ENCODE data around the gene ELOVL6. TPM values are rescaled to one million over a fixed set of nuclear protein-coding genes. Genes with fewer than 3 reads are reported as not detected.

Gene ELOVL6
- polyA plus RNA-seq, 1 donor from 2014 or later = 21.3 TPM

DNA sequence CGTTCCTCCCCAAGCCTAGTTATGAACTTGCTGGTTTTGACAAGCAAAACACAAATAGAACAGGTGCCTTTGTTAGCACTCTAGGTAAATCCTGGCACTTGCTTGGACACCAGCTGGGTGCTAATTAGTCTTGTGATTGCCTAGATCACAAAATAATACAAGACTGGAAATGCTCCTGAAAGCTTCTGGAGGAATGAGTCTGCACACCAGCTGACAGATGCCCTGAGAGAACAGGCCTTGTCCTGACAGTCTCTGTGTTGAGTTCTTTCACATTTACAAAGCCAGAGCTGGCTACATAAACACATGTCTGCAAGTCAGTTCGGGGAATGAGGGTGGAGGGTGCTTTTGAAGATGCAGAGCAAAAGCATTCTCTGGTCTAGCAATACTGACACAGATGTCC, 93.8 kb downstream of the ELOVL6 start:
- no peaks in the 10 kb centered on the region for H3F3A ChIP-seq (ENCODE audit: insufficient read depth, low read length, poor library complexity, severe bottlenecking)
- H3K9ac ChIP-seq (ENCODE audit: low read length) = no peak overlapping the region

DNA sequence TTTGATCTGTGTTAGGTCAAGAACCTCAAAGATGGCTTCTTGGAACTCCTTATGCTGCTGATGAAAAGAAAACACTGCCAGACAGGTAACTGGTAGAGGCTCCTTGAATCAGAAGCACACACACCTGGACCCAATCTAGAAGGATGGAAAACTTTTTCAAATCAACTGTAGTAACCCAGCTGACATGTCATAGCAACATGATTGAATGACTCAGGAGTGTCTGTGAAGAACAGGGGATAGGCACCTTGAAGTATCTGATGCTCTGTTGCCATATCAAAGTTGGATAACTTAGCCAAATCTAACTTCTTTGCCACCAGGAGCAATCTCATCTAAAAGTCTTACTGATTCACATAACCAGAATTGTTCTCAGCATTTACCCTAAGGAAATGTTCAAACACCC, 98.8 kb downstream of the ELOVL6 start:
- Histone ChIP-seq H3K9me3 (ENCODE audit: low read length) (no peaks in the 10 kb centered on the region), H4K20me1 (ENCODE audit: insufficient read depth) (no peaks in the 10 kb centered on the region), H3K4me2 (ENCODE audit: low read length) (no peak overlapping the region), H3K79me2 (replicated peaks; ENCODE audit: insufficient read depth, low read length) (peaks cover 12% of the 10 kb centered on the region), H3K9me2 (ENCODE audit: insufficient read depth, low read length) (no peaks in the 10 kb centered on the region), H3K4me3 (ENCODE audit: low read length) (no peak overlapping the region), H3K27ac (ENCODE audit: low read length) (no peak overlapping the region), H3F3A (ENCODE audit: insufficient read depth, low read length, poor library complexity, severe bottlenecking) (no peaks in the 10 kb centered on the region), H2AFZ (ENCODE audit: low read depth, low read length) (no peak overlapping the region), H3K27me3 (ENCODE audit: insufficient read depth, low read depth, low read length) (no peaks in the 10 kb centered on the region), H3K36me3 (ENCODE audit: insufficient read depth, low read length) (no peaks in the 10 kb centered on the region), H3K9ac (ENCODE audit: low read length) (no peak overlapping the region)
- TF ChIP-seq MXI1 (conservative IDR thresholded peaks at IDR 0.05; ENCODE audit: poor library complexity, severe bottlenecking) (no peak), SMC3 (conservative IDR thresholded peaks at IDR 0.05; ENCODE audit: poor library complexity) (no peak), EZH2 (IDR thresholded peaks at IDR 0.05; ENCODE audit: borderline replicate concordance, insufficient read depth, low read length, poor library complexity, severe bottlenecking) (no peak), EP300 (conservative IDR thresholded peaks at IDR 0.05; ENCODE audit: poor library complexity, severe bottlenecking) (no peak), TAF1 (IDR thresholded peaks at IDR 0.05; ENCODE audit: low read depth) (no peak), RAD21 (conservative IDR thresholded peaks at IDR 0.05) (no peak), POLR2AphosphoS5 (IDR thresholded peaks at IDR 0.05) (no peak)
- TF ChIP-seq, protein P1, sequence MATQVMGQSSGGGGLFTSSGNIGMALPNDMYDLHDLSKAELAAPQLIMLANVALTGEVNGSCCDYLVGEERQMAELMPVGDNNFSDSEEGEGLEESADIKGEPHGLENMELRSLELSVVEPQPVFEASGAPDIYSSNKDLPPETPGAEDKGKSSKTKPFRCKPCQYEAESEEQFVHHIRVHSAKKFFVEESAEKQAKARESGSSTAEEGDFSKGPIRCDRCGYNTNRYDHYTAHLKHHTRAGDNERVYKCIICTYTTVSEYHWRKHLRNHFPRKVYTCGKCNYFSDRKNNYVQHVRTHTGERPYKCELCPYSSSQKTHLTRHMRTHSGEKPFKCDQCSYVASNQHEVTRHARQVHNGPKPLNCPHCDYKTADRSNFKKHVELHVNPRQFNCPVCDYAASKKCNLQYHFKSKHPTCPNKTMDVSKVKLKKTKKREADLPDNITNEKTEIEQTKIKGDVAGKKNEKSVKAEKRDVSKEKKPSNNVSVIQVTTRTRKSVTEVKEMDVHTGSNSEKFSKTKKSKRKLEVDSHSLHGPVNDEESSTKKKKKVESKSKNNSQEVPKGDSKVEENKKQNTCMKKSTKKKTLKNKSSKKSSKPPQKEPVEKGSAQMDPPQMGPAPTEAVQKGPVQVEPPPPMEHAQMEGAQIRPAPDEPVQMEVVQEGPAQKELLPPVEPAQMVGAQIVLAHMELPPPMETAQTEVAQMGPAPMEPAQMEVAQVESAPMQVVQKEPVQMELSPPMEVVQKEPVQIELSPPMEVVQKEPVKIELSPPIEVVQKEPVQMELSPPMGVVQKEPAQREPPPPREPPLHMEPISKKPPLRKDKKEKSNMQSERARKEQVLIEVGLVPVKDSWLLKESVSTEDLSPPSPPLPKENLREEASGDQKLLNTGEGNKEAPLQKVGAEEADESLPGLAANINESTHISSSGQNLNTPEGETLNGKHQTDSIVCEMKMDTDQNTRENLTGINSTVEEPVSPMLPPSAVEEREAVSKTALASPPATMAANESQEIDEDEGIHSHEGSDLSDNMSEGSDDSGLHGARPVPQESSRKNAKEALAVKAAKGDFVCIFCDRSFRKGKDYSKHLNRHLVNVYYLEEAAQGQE (IDR thresholded peaks at IDR 0.05; ENCODE audit: borderline replicate concordance) = no peak
- TF ChIP-seq, protein P2, sequence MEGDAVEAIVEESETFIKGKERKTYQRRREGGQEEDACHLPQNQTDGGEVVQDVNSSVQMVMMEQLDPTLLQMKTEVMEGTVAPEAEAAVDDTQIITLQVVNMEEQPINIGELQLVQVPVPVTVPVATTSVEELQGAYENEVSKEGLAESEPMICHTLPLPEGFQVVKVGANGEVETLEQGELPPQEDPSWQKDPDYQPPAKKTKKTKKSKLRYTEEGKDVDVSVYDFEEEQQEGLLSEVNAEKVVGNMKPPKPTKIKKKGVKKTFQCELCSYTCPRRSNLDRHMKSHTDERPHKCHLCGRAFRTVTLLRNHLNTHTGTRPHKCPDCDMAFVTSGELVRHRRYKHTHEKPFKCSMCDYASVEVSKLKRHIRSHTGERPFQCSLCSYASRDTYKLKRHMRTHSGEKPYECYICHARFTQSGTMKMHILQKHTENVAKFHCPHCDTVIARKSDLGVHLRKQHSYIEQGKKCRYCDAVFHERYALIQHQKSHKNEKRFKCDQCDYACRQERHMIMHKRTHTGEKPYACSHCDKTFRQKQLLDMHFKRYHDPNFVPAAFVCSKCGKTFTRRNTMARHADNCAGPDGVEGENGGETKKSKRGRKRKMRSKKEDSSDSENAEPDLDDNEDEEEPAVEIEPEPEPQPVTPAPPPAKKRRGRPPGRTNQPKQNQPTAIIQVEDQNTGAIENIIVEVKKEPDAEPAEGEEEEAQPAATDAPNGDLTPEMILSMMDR (IDR thresholded peaks at IDR 0.05; ENCODE audit: poor library complexity, severe bottlenecking) = no peak

More for the DNA sequence above, 93.8 kb downstream of the ELOVL6 start:
- Histone ChIP-seq H2AFZ (ENCODE audit: low read depth, low read length) (no peak overlapping the region), H3K4me2 (ENCODE audit: low read length) (no peak overlapping the region), H3K27me3 (ENCODE audit: insufficient read depth, low read depth, low read length) (no peaks in the 10 kb centered on the region), H3K4me3 (ENCODE audit: low read length) (no peak overlapping the region), H4K20me1 (ENCODE audit: insufficient read depth) (no peaks in the 10 kb centered on the region), H3K36me3 (ENCODE audit: insufficient read depth, low read length) (peaks cover 4% of the 10 kb centered on the region), H3K9me2 (ENCODE audit: insufficient read depth, low read length) (no peaks in the 10 kb centered on the region), H3K9me3 (ENCODE audit: low read length) (no peaks in the 10 kb centered on the region), H3K27ac (ENCODE audit: low read length) (no peak overlapping the region), H3K79me2 (replicated peaks; ENCODE audit: insufficient read depth, low read length) (peaks cover 21% of the 10 kb centered on the region)
- TF ChIP-seq RAD21 (conservative IDR thresholded peaks at IDR 0.05) (no peak), EZH2 (IDR thresholded peaks at IDR 0.05; ENCODE audit: borderline replicate concordance, insufficient read depth, low read length, poor library complexity, severe bottlenecking) (no peak), POLR2AphosphoS5 (IDR thresholded peaks at IDR 0.05) (no peak), SMC3 (conservative IDR thresholded peaks at IDR 0.05; ENCODE audit: poor library complexity) (no peak), MXI1 (conservative IDR thresholded peaks at IDR 0.05; ENCODE audit: poor library complexity, severe bottlenecking) (no peak), TAF1 (IDR thresholded peaks at IDR 0.05; ENCODE audit: low read depth) (no peak), EP300 (conservative IDR thresholded peaks at IDR 0.05; ENCODE audit: poor library complexity, severe bottlenecking) (no peak)
- TF ChIP-seq, protein P2 (IDR thresholded peaks at IDR 0.05; ENCODE audit: poor library complexity, severe bottlenecking) = no peak
